ENCODE data around the gene C11orf21. TPM values are rescaled to one million over a fixed set of nuclear protein-coding genes. Genes with fewer than 3 reads are reported as not detected.

Gene C11orf21
- total and polyA plus RNA-seq, 9 of the 15 experiments (the other 6 are each of a cell fraction or from before 2014, with no cell fraction given), result 0.10 to 2.6 (median 2.0) TPM

DNA sequence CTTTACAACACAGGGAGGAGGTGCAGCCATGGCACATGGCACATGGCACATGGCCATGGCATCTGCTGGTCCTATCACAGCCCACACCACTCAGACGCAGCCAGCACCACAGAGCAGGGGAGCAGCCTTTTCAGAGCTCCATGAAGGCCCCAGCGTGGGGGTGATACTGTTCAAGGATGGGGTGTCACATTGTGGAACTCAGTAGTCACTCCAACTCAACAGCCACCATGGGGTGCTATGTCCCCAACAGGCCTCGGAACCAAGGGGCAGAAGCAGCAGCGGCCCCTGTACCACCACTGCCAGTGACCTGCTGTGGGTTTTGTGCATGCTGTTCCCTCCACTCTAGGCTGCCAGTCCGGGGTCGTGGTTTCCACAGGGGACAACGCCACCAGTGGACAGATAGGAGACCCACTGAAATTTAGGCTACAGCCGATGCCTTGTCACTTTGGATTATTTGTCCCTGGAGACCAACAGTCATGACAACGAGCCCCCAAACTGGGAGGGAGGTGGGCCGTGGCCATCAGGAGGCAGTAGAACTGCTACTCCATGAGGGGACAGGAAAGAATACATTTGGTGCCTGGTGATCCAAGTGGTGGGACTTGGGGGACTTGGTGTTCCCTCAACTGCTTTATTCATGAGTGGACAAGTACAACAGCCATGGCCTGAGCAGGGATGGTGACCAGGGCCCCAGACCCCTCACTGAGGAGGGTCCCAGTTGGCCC is 45.0 kb upstream of the C11orf21 start:
- ChIA-PET CTCF (ENCODE audit: low intra/inter-chr PET ratio) (no interaction called here), POLR2A (interaction anchor here (0.6 kb wide), 3 partner anchors 25 to 58 kb away, joined by 3 read pairs; no protein-coding TSS in a partner anchor)
- in situ Hi-C loops (cut with MboI) (no loop called here), intact Hi-C loops (cut with micrococcal nuclease) (no loop called here)
- no peak overlapping the region for H3K4me2 ChIP-seq (ENCODE audit: insufficient read depth, low read length)
- DNase-seq (ENCODE audit: extremely low read depth in 1 of 4, low spot score in 3 of 4) (no peak), FAIRE-seq (no peak), ATAC-seq (no peak)
- H3K27ac ChIP-seq (ENCODE audit: extremely low read depth, low read depth, low read length), result no peak overlapping the region
- WGBS (ENCODE audit: insufficient coverage, low coverage, missing lambda C conversion rate), result under 1% methylated on average over 10 of the region's 10 CpGs
- H3K9ac ChIP-seq (ENCODE audit: insufficient read depth in 1 of 2, low read depth in 2 of 2, low read length in 2 of 2), result no peak overlapping the region
- TF ChIP-seq SUPT5H (IDR thresholded peaks at IDR 0.05) (no peak), SREBF1 (IDR thresholded peaks at IDR 0.05; ENCODE audit: borderline replicate concordance, low read depth, low read length) (no peak), STAT5B (CRISPR knock-in tag; IDR thresholded peaks at IDR 0.05) (no peak), PTRF (tag; IDR thresholded peaks at IDR 0.05) (no peak), SNRNP70 (optimal IDR thresholded peaks at IDR 0.05; ENCODE audit: low read depth, low read length) (no peak), HDGF (IDR thresholded peaks at IDR 0.05) (no peak), SAFB (IDR thresholded peaks at IDR 0.05; ENCODE audit: borderline replicate concordance, low read depth, low read length) (no peak), RBM22 (IDR thresholded peaks at IDR 0.05; ENCODE audit: low read depth, low read length, poor library complexity, severe bottlenecking) (no peak)
- TF ChIP-seq, protein P1, sequence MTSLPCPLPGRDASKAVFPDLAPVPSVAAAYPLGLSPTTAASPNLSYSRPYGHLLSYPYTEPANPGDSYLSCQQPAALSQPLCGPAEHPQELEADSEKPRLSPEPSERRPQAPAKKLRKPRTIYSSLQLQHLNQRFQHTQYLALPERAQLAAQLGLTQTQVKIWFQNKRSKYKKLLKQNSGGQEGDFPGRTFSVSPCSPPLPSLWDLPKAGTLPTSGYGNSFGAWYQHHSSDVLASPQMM (CRISPR knock-in tag; IDR thresholded peaks at IDR 0.05), result no peak
- TF ChIP-seq, protein P2, sequence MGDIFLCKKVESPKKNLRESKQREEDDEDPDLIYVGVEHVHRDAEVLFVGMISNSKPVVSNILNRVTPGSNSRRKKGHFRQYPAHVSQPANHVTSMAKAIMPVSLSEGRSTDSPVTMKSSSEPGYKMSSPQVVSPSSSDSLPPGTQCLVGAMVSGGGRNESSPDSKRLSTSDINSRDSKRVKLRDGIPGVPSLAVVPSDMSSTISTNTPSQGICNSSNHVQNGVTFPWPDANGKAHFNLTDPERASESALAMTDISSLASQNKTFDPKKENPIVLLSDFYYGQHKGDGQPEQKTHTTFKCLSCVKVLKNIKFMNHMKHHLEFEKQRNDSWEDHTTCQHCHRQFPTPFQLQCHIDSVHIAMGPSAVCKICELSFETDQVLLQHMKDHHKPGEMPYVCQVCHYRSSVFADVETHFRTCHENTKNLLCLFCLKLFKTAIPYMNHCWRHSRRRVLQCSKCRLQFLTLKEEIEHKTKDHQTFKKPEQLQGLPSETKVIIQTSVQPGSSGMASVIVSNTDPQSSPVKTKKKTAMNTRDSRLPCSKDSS (IDR thresholded peaks at IDR 0.05; ENCODE audit: low read depth, partially characterized antibody), result no peak
- no peak overlapping the region for H3K4me3 ChIP-seq
- BruUV-seq (replicated peaks), result no TSS peak
- H4K20me1 ChIP-seq (replicated peaks; ENCODE audit: control insufficient read depth, insufficient read depth, low read length), result no peaks in the 10 kb centered on the region
- no peaks in the 10 kb centered on the region for H3K79me2 ChIP-seq (ENCODE audit: control insufficient read depth, insufficient read depth, low read length)
- no peaks in the 10 kb centered on the region for H3K9me1 ChIP-seq (ENCODE audit: control insufficient read depth, insufficient read depth, low read length)
- no peaks in the 10 kb centered on the region for H3K4me1 ChIP-seq (replicated peaks in 1 of 2; ENCODE audit: control insufficient read depth in 2 of 2, insufficient read depth in 2 of 2, low read length in 2 of 2)
- no peaks in the 10 kb centered on the region for H3K36me3 ChIP-seq (ENCODE audit: control insufficient read depth, insufficient read depth, low read length)
- no peaks in the 10 kb centered on the region for H3K9me3 ChIP-seq (replicated peaks; ENCODE audit: control insufficient read depth, insufficient read depth, low read depth, low read length)
- no peak overlapping the region for H2AFZ ChIP-seq (ENCODE audit: low read depth, low read length)
- H3K27me3 ChIP-seq (ENCODE audit: control insufficient read depth in 2 of 2, insufficient read depth in 2 of 2, low read length in 2 of 2), result peaks cover 0 to 34% of the 10 kb centered on the region in 2 experiments; a peak in 4 of 5 replicates

Data from K562 (cell line).